SU-DHL-6 (cell line): ENCODE data around the gene MED15.
"Not testable (repeated sequence)": the region's sequence is repeated elsewhere in the genome, so short reads cannot be mapped to it uniquely, and the experiment has no call there.

Experiments
- EZH2phosphoT487 ChIP-seq: fragments of 200-600 bp; sonication (generic), shearing (Covaris generic); conservative IDR thresholded peaks from 2 replicates; pipeline ENCODE4 v1.6.1; 2018; ENCODE audit warnings: mild to moderate bottlenecking, antibody characterized with exemption, low read length, moderate library complexity, mixed read lengths
- TF ChIP-seq, protein P1 (sequence below): fragments of 200-600 bp; sonication (generic); IDR thresholded peaks from one replicate; pipeline ENCODE4 v1.5.1; 2017; ENCODE audit warnings: antibody characterized with exemption, mild to moderate bottlenecking, low read length, moderate library complexity; ENCODE audit not compliant: insufficient read depth, poor library complexity, severe bottlenecking

DNA sequence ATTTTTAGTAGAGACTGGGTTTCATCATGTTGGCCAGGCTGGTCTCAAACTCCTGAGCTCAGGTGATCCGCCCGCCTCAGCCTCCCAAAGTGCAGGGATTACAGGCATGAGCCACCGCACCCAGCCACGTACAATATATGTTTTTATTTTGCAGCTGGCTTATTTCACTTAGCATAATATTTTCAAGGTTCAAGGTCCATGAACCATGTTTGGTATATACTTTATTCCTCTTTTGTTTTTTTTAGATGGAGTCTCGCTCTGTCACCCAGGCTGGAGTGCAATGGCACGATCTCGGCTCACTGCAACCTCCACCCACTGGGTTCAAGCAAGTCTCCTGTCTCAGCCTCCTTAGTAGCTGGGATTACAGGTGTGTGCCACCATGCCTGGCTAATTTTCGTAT, 31.5 kb downstream of the MED15 start:
- TF ChIP-seq, protein P1, sequence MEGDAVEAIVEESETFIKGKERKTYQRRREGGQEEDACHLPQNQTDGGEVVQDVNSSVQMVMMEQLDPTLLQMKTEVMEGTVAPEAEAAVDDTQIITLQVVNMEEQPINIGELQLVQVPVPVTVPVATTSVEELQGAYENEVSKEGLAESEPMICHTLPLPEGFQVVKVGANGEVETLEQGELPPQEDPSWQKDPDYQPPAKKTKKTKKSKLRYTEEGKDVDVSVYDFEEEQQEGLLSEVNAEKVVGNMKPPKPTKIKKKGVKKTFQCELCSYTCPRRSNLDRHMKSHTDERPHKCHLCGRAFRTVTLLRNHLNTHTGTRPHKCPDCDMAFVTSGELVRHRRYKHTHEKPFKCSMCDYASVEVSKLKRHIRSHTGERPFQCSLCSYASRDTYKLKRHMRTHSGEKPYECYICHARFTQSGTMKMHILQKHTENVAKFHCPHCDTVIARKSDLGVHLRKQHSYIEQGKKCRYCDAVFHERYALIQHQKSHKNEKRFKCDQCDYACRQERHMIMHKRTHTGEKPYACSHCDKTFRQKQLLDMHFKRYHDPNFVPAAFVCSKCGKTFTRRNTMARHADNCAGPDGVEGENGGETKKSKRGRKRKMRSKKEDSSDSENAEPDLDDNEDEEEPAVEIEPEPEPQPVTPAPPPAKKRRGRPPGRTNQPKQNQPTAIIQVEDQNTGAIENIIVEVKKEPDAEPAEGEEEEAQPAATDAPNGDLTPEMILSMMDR, result not testable (repeated sequence)
- TF ChIP-seq EZH2phosphoT487, result not testable (repeated sequence)
